Tibial nerve (tissue), 4 donors: ENCODE results near the gene BACH2.

Source experiments
- EP300 ChIP-seq, 2 donors: sonication (generic); formaldehyde crosslinking; IDR thresholded peaks; one replicate each; pipeline ENCODE4 v1.6.1; 2017; ENCODE audit warnings: antibody characterized with exemption in 2 of 2, mild to moderate bottlenecking in 1 of 2
- POLR2A ChIP-seq, 2 donors: fragments of 450-650 bp; IDR thresholded peaks; one replicate each; pipeline ENCODE4 v1.6.1; 2017; ENCODE audit warnings: antibody characterized with exemption in 2 of 2, mild to moderate bottlenecking in 2 of 2, moderate library complexity in 2 of 2
- TF ChIP-seq, protein P1 (sequence below), 5 experiments: fragments of 200-600 bp in 3 of 5; fragments of 450-650 bp in 2 of 5; sonication (generic) in 3 of 5; IDR thresholded peaks; one replicate each; pipeline ENCODE4 v1.5.1; 2016 to 2019; ENCODE audit warnings: antibody characterized with exemption in 5 of 5, mild to moderate bottlenecking in 3 of 5, moderate library complexity in 2 of 5

DNA sequence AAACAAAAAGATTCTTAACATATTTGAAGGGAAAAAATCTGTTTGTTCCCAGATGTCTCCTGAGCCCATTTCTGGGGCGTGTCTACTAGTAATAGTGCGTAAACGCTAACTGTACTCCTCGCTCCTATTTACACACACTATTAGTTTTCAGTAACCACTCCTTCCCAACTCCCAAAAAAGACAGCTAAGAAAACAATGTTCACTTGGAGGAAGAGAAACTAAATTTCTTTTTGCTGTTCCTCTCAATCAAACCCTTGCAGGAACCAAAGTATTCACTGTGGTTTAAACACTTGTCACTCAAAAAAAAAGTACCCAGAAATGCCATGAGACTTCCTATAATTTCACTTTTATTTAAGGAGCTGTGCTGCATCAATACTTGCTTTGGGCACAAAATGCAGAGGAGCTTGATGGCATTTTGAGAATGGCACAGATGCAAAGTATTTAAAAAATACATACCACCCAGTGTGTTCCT is 118.2 kb downstream of the BACH2 start:
- TF ChIP-seq, protein P1, sequence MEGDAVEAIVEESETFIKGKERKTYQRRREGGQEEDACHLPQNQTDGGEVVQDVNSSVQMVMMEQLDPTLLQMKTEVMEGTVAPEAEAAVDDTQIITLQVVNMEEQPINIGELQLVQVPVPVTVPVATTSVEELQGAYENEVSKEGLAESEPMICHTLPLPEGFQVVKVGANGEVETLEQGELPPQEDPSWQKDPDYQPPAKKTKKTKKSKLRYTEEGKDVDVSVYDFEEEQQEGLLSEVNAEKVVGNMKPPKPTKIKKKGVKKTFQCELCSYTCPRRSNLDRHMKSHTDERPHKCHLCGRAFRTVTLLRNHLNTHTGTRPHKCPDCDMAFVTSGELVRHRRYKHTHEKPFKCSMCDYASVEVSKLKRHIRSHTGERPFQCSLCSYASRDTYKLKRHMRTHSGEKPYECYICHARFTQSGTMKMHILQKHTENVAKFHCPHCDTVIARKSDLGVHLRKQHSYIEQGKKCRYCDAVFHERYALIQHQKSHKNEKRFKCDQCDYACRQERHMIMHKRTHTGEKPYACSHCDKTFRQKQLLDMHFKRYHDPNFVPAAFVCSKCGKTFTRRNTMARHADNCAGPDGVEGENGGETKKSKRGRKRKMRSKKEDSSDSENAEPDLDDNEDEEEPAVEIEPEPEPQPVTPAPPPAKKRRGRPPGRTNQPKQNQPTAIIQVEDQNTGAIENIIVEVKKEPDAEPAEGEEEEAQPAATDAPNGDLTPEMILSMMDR (IDR thresholded peaks at IDR 0.05), result no peak
- TF ChIP-seq POLR2A (IDR thresholded peaks at IDR 0.05) (no peak), EP300 (IDR thresholded peaks at IDR 0.05) (peak in 1 of 2 donors; percentile 17)
